GM23338 (cell line): ENCODE measurements around the gene NAXE. TPM values are rescaled to one million over a fixed set of nuclear protein-coding genes. Genes with fewer than 3 reads are reported as not detected.

Experiments used
- ATAC-seq: fragments of 200-7000 bp; cut with Tn5 transposase; 3 replicates; pipeline ENCODE4 v1.9.1; 2020
- DNase-seq: peaks from one replicate; pipeline ENCODE4 v3.0.0-alpha.2; 2015; ENCODE audit warnings: low spot score
- H2AFZ ChIP-seq: fragments of 200-600 bp; sonication (generic); 2 replicates; pipeline ENCODE4 v1.8.0; 2016; ENCODE audit warnings: antibody characterized with exemption, mild to moderate bottlenecking, moderate library complexity
- H3F3A ChIP-seq: fragments of 200-600 bp; sonication (generic); replicated peaks from 2 replicates; pipeline ENCODE4 v1.8.0; 2017; ENCODE audit warnings: antibody characterized with exemption, mixed run types, low read depth
- H3K27ac ChIP-seq: fragments of 200-600 bp; sonication (generic); 2 replicates; pipeline ENCODE4 v1.6.1; 2016; ENCODE audit warnings: low read depth
- H3K27me3 ChIP-seq: fragments of 200-600 bp; sonication (generic); 2 replicates; pipeline ENCODE4 v1.8.0; 2016; ENCODE audit warnings: mild to moderate bottlenecking, mixed run types, moderate library complexity; ENCODE audit not compliant: insufficient read depth
- H3K36me3 ChIP-seq: fragments of 200-600 bp; sonication (generic); 2 replicates; pipeline ENCODE4 v1.8.0; 2016; ENCODE audit warnings: mild to moderate bottlenecking; ENCODE audit not compliant: insufficient read depth
- H3K4me1 ChIP-seq: fragments of 200-600 bp; sonication (generic); 2 replicates; pipeline ENCODE4 v1.8.0; 2016; ENCODE audit warnings: mild to moderate bottlenecking, moderate library complexity; ENCODE audit not compliant: insufficient read depth
- H3K4me2 ChIP-seq: fragments of 200-600 bp; sonication (generic); 2 replicates; pipeline ENCODE4 v1.7.1; 2017; ENCODE audit warnings: mixed run types
- H3K4me3 ChIP-seq: fragments of 200-600 bp; sonication (generic); 2 replicates; pipeline ENCODE4 v1.6.1; 2016; ENCODE audit warnings: mixed run types
- H3K79me2 ChIP-seq: fragments of 200-600 bp; sonication (generic); replicated peaks from 2 replicates; pipeline ENCODE4 v1.8.0; 2017; ENCODE audit warnings: mild to moderate bottlenecking; ENCODE audit not compliant: insufficient read depth
- H3K9me2 ChIP-seq: fragments of 200-600 bp; sonication (generic); 2 replicates; pipeline ENCODE4 v1.8.0; 2017; ENCODE audit not compliant: insufficient read depth
- H4K20me1 ChIP-seq: fragments of 200-600 bp; sonication (generic); replicated peaks from 2 replicates; pipeline ENCODE4 v1.8.0; 2017; ENCODE audit warnings: mild to moderate bottlenecking; ENCODE audit not compliant: insufficient read depth
- H3K27ac Mint-ChIP-seq: 2 replicates; pipeline ENCODE4 v1.8.0; 2020; ENCODE audit warnings: inconsistent platforms, mild to moderate bottlenecking, moderate library complexity, mixed read lengths
- H3K27me3 Mint-ChIP-seq: 3 replicates; pipeline ENCODE4 v1.8.0; 2022; ENCODE audit warnings: low read depth, mild to moderate bottlenecking, moderate library complexity, mixed read lengths, inconsistent platforms; ENCODE audit not compliant: insufficient read depth, poor library complexity
- H3K36me3 Mint-ChIP-seq: 3 replicates; pipeline ENCODE4 v1.8.0; 2021; ENCODE audit warnings: low read depth, mild to moderate bottlenecking, inconsistent platforms, moderate library complexity, mixed read lengths
- H3K4me1 Mint-ChIP-seq: 3 replicates; pipeline ENCODE4 v1.8.0; 2020; ENCODE audit warnings: mild to moderate bottlenecking, inconsistent platforms, mixed read lengths
- H3K4me3 Mint-ChIP-seq: 3 replicates; pipeline ENCODE4 v1.8.0; 2021; ENCODE audit warnings: moderate library complexity, mild to moderate bottlenecking, inconsistent platforms, mixed read lengths
- H3K9me3 Mint-ChIP-seq: 3 replicates; pipeline ENCODE4 v1.8.0; 2020; ENCODE audit warnings: moderate library complexity, mild to moderate bottlenecking, inconsistent platforms, mixed read lengths
- CREB1 ChIP-seq: fragments of 250-450 bp; sonication (Bioruptor Pico); IDR thresholded peaks from 2 replicates; pipeline ENCODE4 v1.5.0; 2020; ENCODE audit warnings: low read depth, mild to moderate bottlenecking, moderate library complexity
- CTCF ChIP-seq, 2 experiments: fragments of 200-600 bp in 1 of 2; sonication (generic) in 1 of 2; conservative IDR thresholded peaks; 2 replicates each; pipeline versions ENCODE4 v1.5.1 to v1.6.1; 2016 to 2017; ENCODE audit warnings: antibody characterized with exemption in 2 of 2, low read depth in 2 of 2, mild to moderate bottlenecking in 2 of 2, moderate library complexity in 1 of 2
- ETS1 ChIP-seq: IDR thresholded peaks from 2 replicates; pipeline ENCODE4 v1.6.1; 2016; ENCODE audit warnings: antibody characterized with exemption
- EZH2 ChIP-seq: fragments of 200-600 bp; sonication (generic); IDR thresholded peaks from one replicate; pipeline ENCODE4 v1.8.0; 2017; ENCODE audit warnings: antibody characterized with exemption, mild to moderate bottlenecking, low read depth; ENCODE audit not compliant: unreplicated experiment
- EZH2phosphoT487 ChIP-seq: fragments of 200-600 bp; sonication (generic); IDR thresholded peaks from one replicate; pipeline ENCODE4 v1.8.1; 2018; ENCODE audit warnings: antibody characterized with exemption; ENCODE audit not compliant: unreplicated experiment
- JUNB ChIP-seq: IDR thresholded peaks from one replicate; pipeline ENCODE4 v1.6.1; 2016; ENCODE audit warnings: antibody characterized with exemption; ENCODE audit not compliant: unreplicated experiment
- NANOG ChIP-seq: IDR thresholded peaks from 2 replicates; pipeline ENCODE4 v1.6.1; 2016; ENCODE audit warnings: antibody characterized with exemption, borderline replicate concordance
- POLR2AphosphoS5 ChIP-seq: IDR thresholded peaks from 2 replicates; pipeline ENCODE4 v1.6.1; 2016; ENCODE audit warnings: antibody characterized with exemption, low read depth
- REST ChIP-seq: IDR thresholded peaks from one replicate; pipeline ENCODE4 v1.6.1; 2018; ENCODE audit warnings: antibody characterized with exemption; ENCODE audit not compliant: unreplicated experiment
- STAT1 ChIP-seq: IDR thresholded peaks from one replicate; pipeline ENCODE4 v1.6.1; 2016; ENCODE audit warnings: antibody characterized with exemption; ENCODE audit not compliant: unreplicated experiment
- ZNF114 ChIP-seq: fragments of 250-450 bp; sonication (Bioruptor Pico); IDR thresholded peaks from 2 replicates; pipeline ENCODE4 v1.5.0; 2020; ENCODE audit warnings: mild to moderate bottlenecking, moderate library complexity
- ZNF331 ChIP-seq: fragments of 250-450 bp; sonication (Bioruptor Pico); IDR thresholded peaks from 2 replicates; pipeline ENCODE4 v1.5.0; 2020; ENCODE audit warnings: low read depth, mild to moderate bottlenecking, moderate library complexity
- ZNF462 ChIP-seq: fragments of 250-450 bp; sonication (Bioruptor Pico); IDR thresholded peaks from 2 replicates; pipeline ENCODE4 v1.5.0; 2020; ENCODE audit warnings: mild to moderate bottlenecking, moderate library complexity
- polyA plus RNA-seq: library from polyadenylated mRNA; unstranded; fragments of >200 nt; fragmentation: Nextera tagmentation; extraction: Ambion mirVana; gene quantifications from 2 replicates; pipeline ENCODE4 v1.2.1, GENCODE V29; 2016
- total RNA-seq: library from RNA; depleted of rRNA; stranded (reverse); fragments of >200 nt; shearing (Covaris generic); gene quantifications from 2 replicates; pipeline ENCODE4 v1.2.3, GENCODE V29; 2014

The NAXE gene
- total and polyA plus RNA-seq, 2 experiments from 2014 or later, result 82.1 to 87.5 TPM

- Histone ChIP-seq H3K4me3 (no peak overlapping the region), H3K9me2 (no peaks in the 10 kb centered on the region), H3F3A (no peaks in the 10 kb centered on the region), H4K20me1 (no peaks in the 10 kb centered on the region; the same call in 1 of the 2 replicates), H3K4me1 (no peaks in the 10 kb centered on the region), H3K4me2 (no peak overlapping the region), H3K79me2 (no peaks in the 10 kb centered on the region), H3K36me3 (peaks cover 5% of the 10 kb centered on the region; the same call in 1 of the 2 replicates), H2AFZ (no peak overlapping the region), H3K27ac (no peak overlapping the region), H3K27me3 (no peaks in the 10 kb centered on the region)
- Mint-ChIP-seq H3K4me3 (no peak overlapping the region), H3K27ac (no peak overlapping the region), H3K9me3 (no peaks in the 10 kb centered on the region), H3K36me3 (peaks cover 23% of the 10 kb centered on the region), H3K27me3 (peaks cover 4% of the 10 kb centered on the region), H3K4me1 (no peaks in the 10 kb centered on the region)
- no peak for ATAC-seq
- TF ChIP-seq ZNF462 (CRISPR knock-in tag) (no peak), ZNF331 (CRISPR knock-in tag) (no peak), CTCF (conservative IDR thresholded peaks at IDR 0.05; ENCODE audit: low read depth in 2 of 2) (no peak), STAT1 (no peak), ZNF114 (CRISPR knock-in tag) (no peak), POLR2AphosphoS5 (no peak), JUNB (no peak), ETS1 (no peak), CREB1 (CRISPR knock-in tag) (no peak), NANOG (no peak), EZH2 (no peak), EZH2phosphoT487 (no peak), REST (no peak)
- no peak for DNase-seq
Measured at GRCh38 chr1:156551066-156551643, 40.4 kb upstream of the NAXE start.
